ENCODE data around the gene PTGFRN.

- TF ChIP-seq CTCF (optimal IDR thresholded peaks at IDR 0.05 in 1 of 3, IDR thresholded peaks at IDR 0.05 in 1 of 3, conservative IDR thresholded peaks at IDR 0.05 in 1 of 3; ENCODE audit: extremely low read depth in 1 of 3, insufficient read depth in 2 of 3, low read length in 3 of 3) (no peak), EZH2 (IDR thresholded peaks at IDR 0.05; ENCODE audit: low read length) (no peak)
Measured at GRCh38 chr1:116983678-116984077, 74.0 kb downstream of the PTGFRN start.

All from keratinocyte (primary cell).